GM18505 (cell line): ENCODE measurements around the gene REPIN1.

Experiments
- ATAC-seq: cut with Tn5 transposase; IDR thresholded peaks from one replicate; pipeline ENCODE4 v1.9.1; 2021; ENCODE audit not compliant: unreplicated experiment
- POLR2A ChIP-seq: IDR thresholded peaks from 4 replicates; pipeline ENCODE4 v1.6.1; 2011; ENCODE audit warnings: borderline replicate concordance; ENCODE audit not compliant: insufficient read depth, insufficient read length; ENCODE audit errors: extremely low read depth

Gene REPIN1

DNA sequence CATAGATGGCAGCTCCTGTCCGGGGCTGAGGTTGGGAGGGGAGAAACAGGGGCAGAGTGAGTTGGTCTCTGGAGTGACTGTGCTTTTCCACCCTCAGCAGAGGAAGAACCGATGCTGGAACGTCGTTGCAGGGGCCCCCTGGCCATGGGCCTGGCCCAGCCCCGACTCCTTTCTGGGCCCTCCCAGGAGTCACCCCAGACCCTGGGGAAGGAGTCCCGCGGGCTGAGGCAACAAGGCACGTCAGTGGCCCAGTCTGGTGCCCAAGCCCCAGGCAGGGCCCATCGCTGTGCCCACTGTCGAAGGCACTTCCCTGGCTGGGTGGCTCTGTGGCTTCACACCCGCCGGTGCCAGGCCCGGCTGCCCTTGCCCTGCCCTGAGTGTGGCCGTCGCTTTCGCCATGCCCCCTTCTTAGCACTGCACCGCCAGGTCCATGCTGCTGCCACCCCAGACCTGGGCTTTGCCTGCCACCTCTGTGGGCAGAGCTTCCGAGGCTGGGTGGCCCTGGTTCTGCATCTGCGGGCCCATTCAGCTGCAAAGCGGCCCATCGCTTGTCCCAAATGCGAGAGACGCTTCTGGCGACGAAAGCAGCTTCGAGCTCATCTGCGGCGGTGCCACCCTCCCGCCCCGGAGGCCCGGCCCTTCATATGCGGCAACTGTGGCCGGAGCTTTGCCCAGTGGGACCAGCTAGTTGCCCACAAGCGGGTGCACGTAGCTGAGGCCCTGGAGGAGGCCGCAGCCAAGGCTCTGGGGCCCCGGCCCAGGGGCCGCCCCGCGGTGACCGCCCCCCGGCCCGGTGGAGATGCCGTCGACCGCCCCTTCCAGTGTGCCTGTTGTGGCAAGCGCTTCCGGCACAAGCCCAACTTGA is 2.7 kb downstream of the REPIN1 start:
- no peak for ATAC-seq
- TF ChIP-seq POLR2A, result peak; percentile 2

GRCh38 chr7:150371996-150372270 is 3.3 kb downstream of the REPIN1 start:
- TF ChIP-seq POLR2A, result no peak
- no peak for ATAC-seq

GRCh38 chr7:150372271-150373048 is 3.8 kb downstream of the REPIN1 start:
- no peak for ATAC-seq
- TF ChIP-seq POLR2A, result no peak

GRCh38 chr7:150373049-150373801 is 4.6 kb downstream of the REPIN1 start:
- peak; percentile 27 for TF ChIP-seq POLR2A
- no peak for ATAC-seq

- no peak for ATAC-seq
These were observed 5.4 kb downstream of the REPIN1 start for GRCh38 chr7:150374026-150374425.

GRCh38 chr7:150374472-150374871 is 5.8 kb downstream of the REPIN1 start:
- no peak for ATAC-seq
- TF ChIP-seq POLR2A, result no peak

More at GRCh38 chr7:150374026-150374425, 5.4 kb downstream of the REPIN1 start:
- TF ChIP-seq POLR2A, result no peak

DNA sequence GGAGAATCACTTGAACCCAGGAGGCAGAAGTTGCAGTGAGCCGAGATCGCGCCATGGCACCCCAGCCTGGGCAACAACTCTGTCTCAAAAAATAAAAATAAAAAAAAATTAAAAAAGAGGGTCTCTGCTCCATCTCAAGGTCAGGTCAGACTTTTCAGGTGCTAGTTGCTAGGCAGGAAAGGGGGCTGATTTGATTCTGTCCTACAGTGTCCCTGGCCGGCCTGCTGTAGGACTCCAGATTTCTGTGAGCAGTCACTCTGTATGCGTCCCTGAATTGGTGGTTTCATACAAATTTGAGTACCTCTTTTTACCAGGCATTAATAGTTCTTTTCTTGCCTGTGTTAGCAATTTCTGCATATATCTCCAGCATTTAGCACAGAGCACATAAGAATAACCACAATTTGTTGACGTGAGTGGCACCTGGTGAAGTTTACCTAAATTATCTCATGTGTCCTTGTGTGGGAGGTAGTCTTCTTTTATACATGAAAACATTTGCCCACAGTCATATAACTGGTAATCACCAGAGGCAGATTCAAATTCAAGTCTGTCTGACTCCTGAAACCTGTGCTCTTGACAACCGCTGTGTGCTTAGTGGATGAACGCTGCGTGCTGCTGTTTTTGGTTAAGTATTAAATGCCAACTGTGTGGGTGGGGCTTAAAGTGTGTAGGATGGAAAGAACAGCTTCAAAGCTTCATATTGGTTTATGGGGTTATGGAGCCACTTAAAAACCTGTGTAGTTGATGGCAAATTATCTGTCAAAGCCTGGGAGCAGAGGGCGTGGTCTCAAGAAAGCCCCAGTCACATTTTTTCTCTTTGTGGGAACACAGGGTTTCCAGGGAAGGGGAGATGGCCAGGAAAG is 7.3 kb downstream of the REPIN1 start:
- ATAC-seq, result no peak
- TF ChIP-seq POLR2A, result no peak

DNA sequence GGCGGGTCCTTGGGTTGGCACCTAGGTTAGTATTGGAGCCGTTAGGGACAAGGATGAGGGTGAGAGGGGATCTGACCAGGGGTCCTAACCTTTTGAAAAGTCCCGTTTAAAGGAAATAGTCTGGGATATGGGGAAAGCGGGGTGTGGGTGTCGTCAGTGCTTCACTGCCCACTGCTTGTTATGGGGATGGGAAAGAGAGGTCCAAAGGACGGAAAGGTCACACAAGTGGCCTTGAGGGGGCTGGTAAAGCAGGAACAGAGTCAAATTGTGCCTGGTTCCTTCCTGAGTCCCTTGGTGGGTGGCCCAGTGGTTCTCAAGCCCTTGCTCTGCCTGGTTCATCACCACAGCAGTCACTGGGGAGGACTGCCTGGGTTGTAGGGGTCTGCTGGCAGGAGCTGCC is 7.9 kb downstream of the REPIN1 start:
- TF ChIP-seq POLR2A, result peak; percentile 36
- ATAC-seq, result no peak

- no peak for TF ChIP-seq POLR2A
- ATAC-seq, result no peak
These were observed 8.6 kb downstream of the REPIN1 start for GRCh38 chr7:150377196-150377595.

- no peak for TF ChIP-seq POLR2A
- no peak for ATAC-seq
These were observed 9.0 kb downstream of the REPIN1 start for GRCh38 chr7:150377635-150378034.

- peak; percentile 63 for TF ChIP-seq POLR2A
- ATAC-seq, result no peak
These were observed 9.7 kb downstream of the REPIN1 start for GRCh38 chr7:150378115-150378852.

- peak; percentile 96 for TF ChIP-seq POLR2A
- ATAC-seq, result peak; percentile 83
These were observed 10.3 kb downstream of the REPIN1 start, which contains the start of gene ZNF775 for GRCh38 chr7:150378853-150379440. ZNF775 (plus strand) TSS chr7:150379330; CDS start chr7:150388471, 9,141 bp downstream.
